GM12891 (cell line): ENCODE measurements around the gene SPCS3.

Source experiments
- POLR2A ChIP-seq: IDR thresholded peaks from 2 replicates; pipeline ENCODE4 v1.6.1; 2011; ENCODE audit warnings: low read depth, low read length, control low read depth
- POLR2AphosphoS5 ChIP-seq: IDR thresholded peaks from 2 replicates; pipeline ENCODE4 v1.6.1; 2011; ENCODE audit warnings: low read depth, low read length, control low read depth
- SPI1 ChIP-seq: IDR thresholded peaks from 2 replicates; pipeline ENCODE4 v1.6.1; 2011; ENCODE audit warnings: low read depth, low read length, control low read depth
- TAF1 ChIP-seq: IDR thresholded peaks from 2 replicates; pipeline ENCODE4 v1.6.1; 2011; ENCODE audit warnings: low read depth, low read length, control low read depth

- peak; percentile 97 for TF ChIP-seq POLR2A
- TF ChIP-seq POLR2AphosphoS5, result peak; percentile 93
- TF ChIP-seq SPI1, result no peak
- peak; percentile 82; the same call in 1 of the 2 replicates for TF ChIP-seq TAF1
These were observed at the start of gene SPCS3 for GRCh38 chr4:176319704-176320339.
